ENCODE measurements around the gene KAT8.

Gene KAT8

GRCh38 chr16:31130336-31130891, 12.9 kb downstream of the KAT8 start:
- H3K9me3 ChIP-seq (ENCODE audit: control extremely low read depth in 1 of 5, control insufficient read depth in 4 of 5, insufficient read depth in 2 of 5, low read depth in 1 of 5, low read length in 4 of 5): no peaks in the 10 kb centered on the region
- peak overlapping the region in 1 of 2 experiments; percentile 25 for H3K27ac ChIP-seq (ENCODE audit: insufficient read depth in 1 of 2, low read depth in 1 of 2, low read length in 2 of 2, poor library complexity in 1 of 2, severe bottlenecking in 2 of 2)
- ChIA-PET POLR2A (interaction anchor here (2.8 to 3.1 kb wide), 2 partner anchors 12 to 13 kb away, joined by 18 to 22 read pairs; partner anchors contain the start of gene KAT8), CTCF (interaction anchor here (0.7 to 9.6 kb wide), 6 partner anchors 11 to 146 kb away, joined by 3 to 123 read pairs (median 5); partner anchors contain the start of genes FUS, HSD3B7, KAT8 and VKORC1)
- no peaks in the 10 kb centered on the region for H3K27me3 ChIP-seq (replicated peaks in 2 of 5; ENCODE audit: control insufficient read depth in 4 of 5, insufficient read depth in 5 of 5, low read length in 4 of 5)
- peaks cover 6 to 52% (median 49%) of the 10 kb centered on the region in 4 experiments for H3K4me1 ChIP-seq (ENCODE audit: control extremely low read depth in 1 of 4, control insufficient read depth in 4 of 4, insufficient read depth in 4 of 4, low read length in 3 of 4)
- 63% methylated on average over 8 of the region's 10 CpGs for WGBS (ENCODE audit: insufficient coverage)
- peak; percentile 54 to 83 (median 82) for DNase-seq
- H3K36me3 ChIP-seq (ENCODE audit: control insufficient read depth in 4 of 4, insufficient read depth in 4 of 4, low read length in 3 of 4): peaks cover 0 to 44% (median 20%) of the 10 kb centered on the region in 4 experiments
- no peak overlapping the region for H3K4me3 ChIP-seq (ENCODE audit: control insufficient read depth in 1 of 7, extremely low read depth in 1 of 7, insufficient read depth in 4 of 7, low read depth in 2 of 7, low read length in 6 of 7)

DNA sequence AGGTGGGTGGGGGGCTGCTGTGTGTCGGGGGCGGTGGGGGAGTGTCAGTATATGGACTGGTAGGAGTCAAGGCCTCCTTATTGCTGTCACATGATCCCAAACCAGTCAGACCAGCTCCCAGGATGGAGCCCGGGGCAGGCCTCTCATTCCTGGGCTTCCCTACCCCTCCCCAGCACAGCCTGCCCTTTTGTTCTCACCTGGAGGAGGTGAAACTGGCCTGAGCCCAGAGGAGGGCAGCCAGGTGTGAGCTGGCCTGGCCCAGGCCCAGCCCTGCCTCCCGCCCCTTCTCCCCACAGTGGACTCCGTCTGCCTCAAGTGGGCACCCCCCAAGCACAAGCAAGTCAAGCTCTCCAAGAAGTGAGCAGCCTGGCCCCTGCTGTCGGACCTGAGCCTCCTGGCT, 13.4 kb downstream of the KAT8 start:
- H3K4me1 ChIP-seq (ENCODE audit: control extremely low read depth in 1 of 4, control insufficient read depth in 4 of 4, insufficient read depth in 4 of 4, low read length in 3 of 4): peaks cover 6 to 47% (median 46%) of the 10 kb centered on the region in 4 experiments
- H3K36me3 ChIP-seq (ENCODE audit: control insufficient read depth in 4 of 4, insufficient read depth in 4 of 4, low read length in 3 of 4): peaks cover 0 to 44% (median 18%) of the 10 kb centered on the region in 4 experiments
- DNase-seq: no peak
- no peak overlapping the region for H3K4me3 ChIP-seq (ENCODE audit: control insufficient read depth in 1 of 7, extremely low read depth in 1 of 7, insufficient read depth in 4 of 7, low read depth in 2 of 7, low read length in 6 of 7)
- no peaks in the 10 kb centered on the region for H3K9me3 ChIP-seq (ENCODE audit: control extremely low read depth in 1 of 5, control insufficient read depth in 4 of 5, insufficient read depth in 2 of 5, low read depth in 1 of 5, low read length in 4 of 5)
- no peaks in the 10 kb centered on the region for H3K27me3 ChIP-seq (replicated peaks in 2 of 5; ENCODE audit: control insufficient read depth in 4 of 5, insufficient read depth in 5 of 5, low read length in 4 of 5)
- POLR2A ChIA-PET: interaction anchor here (1.6 to 3.1 kb wide), 3 partner anchors 12 to 13 kb away, joined by 4 to 22 read pairs (median 18); partner anchors contain the start of gene KAT8
- WGBS (ENCODE audit: insufficient coverage): 100% methylated on average over 3 of the region's 6 CpGs
- CTCF ChIA-PET: interaction anchor here (0.7 to 9.6 kb wide), 5 partner anchors 11 to 54 kb away, joined by 3 to 123 read pairs (median 3); partner anchors contain the start of genes FUS, KAT8 and VKORC1
- no peak overlapping the region for H3K27ac ChIP-seq (ENCODE audit: insufficient read depth in 1 of 2, low read depth in 1 of 2, low read length in 2 of 2, poor library complexity in 1 of 2, severe bottlenecking in 2 of 2)

GRCh38 chr16:31131416-31131815, 14.0 kb downstream of the KAT8 start:
- peaks cover 6 to 43% (median 41%) of the 10 kb centered on the region in 4 experiments for H3K4me1 ChIP-seq (ENCODE audit: control extremely low read depth in 1 of 4, control insufficient read depth in 4 of 4, insufficient read depth in 4 of 4, low read length in 3 of 4)
- CTCF ChIA-PET: interaction anchor here (0.8 to 9.6 kb wide), 4 partner anchors 8 to 55 kb away, joined by 3 to 123 read pairs (median 3); partner anchors contain the start of gene VKORC1

GRCh38 chr16:31131841-31132271, 14.4 kb downstream of the KAT8 start:
- Histone ChIP-seq H3K27ac (ENCODE audit: insufficient read depth in 1 of 2, low read depth in 1 of 2, low read length in 2 of 2, poor library complexity in 1 of 2, severe bottlenecking in 2 of 2) (no peak overlapping the region), H3K9me3 (ENCODE audit: control extremely low read depth in 1 of 5, control insufficient read depth in 4 of 5, insufficient read depth in 2 of 5, low read depth in 1 of 5, low read length in 4 of 5) (no peaks in the 10 kb centered on the region), H3K36me3 (ENCODE audit: control insufficient read depth in 4 of 4, insufficient read depth in 4 of 4, low read length in 3 of 4) (peaks cover 0 to 38% (median 18%) of the 10 kb centered on the region in 4 experiments), H3K27me3 (replicated peaks in 2 of 5; ENCODE audit: control insufficient read depth in 4 of 5, insufficient read depth in 5 of 5, low read length in 4 of 5) (no peaks in the 10 kb centered on the region), H3K4me3 (ENCODE audit: control insufficient read depth in 1 of 7, extremely low read depth in 1 of 7, insufficient read depth in 4 of 7, low read depth in 2 of 7, low read length in 6 of 7) (no peak overlapping the region), H3K4me1 (ENCODE audit: control extremely low read depth in 1 of 4, control insufficient read depth in 4 of 4, insufficient read depth in 4 of 4, low read length in 3 of 4) (peaks cover 6 to 38% (median 37%) of the 10 kb centered on the region in 4 experiments)
- CTCF ChIA-PET: interaction anchor here (0.8 to 9.6 kb wide), 3 partner anchors 9 to 37 kb away, joined by 3 to 123 read pairs (median 3); partner anchors contain the start of gene VKORC1
- DNase-seq: no peak
- POLR2A ChIA-PET: interaction anchor here (1.6 kb wide), 1 partner anchor 14 kb away, joined by 4 read pairs; the partner anchor contains the start of gene KAT8
- WGBS (ENCODE audit: insufficient coverage): 89% methylated on average over 5 of the region's 5 CpGs

More at GRCh38 chr16:31131416-31131815, 14.0 kb downstream of the KAT8 start:
- POLR2A ChIA-PET: interaction anchor here (1.6 kb wide), 1 partner anchor 14 kb away, joined by 4 read pairs; the partner anchor contains the start of gene KAT8
- no peak overlapping the region for H3K27ac ChIP-seq (ENCODE audit: insufficient read depth in 1 of 2, low read depth in 1 of 2, low read length in 2 of 2, poor library complexity in 1 of 2, severe bottlenecking in 2 of 2)
- no peaks in the 10 kb centered on the region for H3K9me3 ChIP-seq (ENCODE audit: control extremely low read depth in 1 of 5, control insufficient read depth in 4 of 5, insufficient read depth in 2 of 5, low read depth in 1 of 5, low read length in 4 of 5)
- peaks cover 0 to 41% (median 18%) of the 10 kb centered on the region in 4 experiments for H3K36me3 ChIP-seq (ENCODE audit: control insufficient read depth in 4 of 4, insufficient read depth in 4 of 4, low read length in 3 of 4)
- H3K27me3 ChIP-seq (replicated peaks in 2 of 5; ENCODE audit: control insufficient read depth in 4 of 5, insufficient read depth in 5 of 5, low read length in 4 of 5): no peaks in the 10 kb centered on the region
- no peak overlapping the region for H3K4me3 ChIP-seq (ENCODE audit: control insufficient read depth in 1 of 7, extremely low read depth in 1 of 7, insufficient read depth in 4 of 7, low read depth in 2 of 7, low read length in 6 of 7)
- DNase-seq: no peak
- WGBS (ENCODE audit: insufficient coverage): 97% methylated on average over 10 of the region's 11 CpGs

- CTCF ChIA-PET: interaction anchor here (0.6 to 9.6 kb wide), 5 partner anchors 9 to 38 kb away, joined by 3 to 123 read pairs (median 3); partner anchors contain the start of gene VKORC1
- peaks cover 0 to 32% (median 16%) of the 10 kb centered on the region in 4 experiments for H3K36me3 ChIP-seq (ENCODE audit: control insufficient read depth in 4 of 4, insufficient read depth in 4 of 4, low read length in 3 of 4)
- POLR2A ChIA-PET: interaction anchor here (1.6 kb wide), 1 partner anchor 15 kb away, joined by 4 read pairs; the partner anchor contains the start of gene KAT8
- no peak overlapping the region for H3K27ac ChIP-seq (ENCODE audit: insufficient read depth in 1 of 2, low read depth in 1 of 2, low read length in 2 of 2, poor library complexity in 1 of 2, severe bottlenecking in 2 of 2)
- no peaks in the 10 kb centered on the region for H3K27me3 ChIP-seq (replicated peaks in 2 of 5; ENCODE audit: control insufficient read depth in 4 of 5, insufficient read depth in 5 of 5, low read length in 4 of 5)
- H3K4me1 ChIP-seq (ENCODE audit: control extremely low read depth in 1 of 4, control insufficient read depth in 4 of 4, insufficient read depth in 4 of 4, low read length in 3 of 4): peaks cover 6 to 32% (median 31%) of the 10 kb centered on the region in 4 experiments
- 90% methylated on average over 14 of the region's 20 CpGs for WGBS (ENCODE audit: insufficient coverage)
- H3K4me3 ChIP-seq (ENCODE audit: control insufficient read depth in 1 of 7, extremely low read depth in 1 of 7, insufficient read depth in 4 of 7, low read depth in 2 of 7, low read length in 6 of 7): no peak overlapping the region
- no peaks in the 10 kb centered on the region for H3K9me3 ChIP-seq (ENCODE audit: control extremely low read depth in 1 of 5, control insufficient read depth in 4 of 5, insufficient read depth in 2 of 5, low read depth in 1 of 5, low read length in 4 of 5)
- no peak for DNase-seq
These were observed 15.0 kb downstream of the KAT8 start for GRCh38 chr16:31132303-31132979.

GRCh38 chr16:31133046-31133501, 15.6 kb downstream of the KAT8 start:
- H3K9me3 ChIP-seq (ENCODE audit: control extremely low read depth in 1 of 5, control insufficient read depth in 4 of 5, insufficient read depth in 2 of 5, low read depth in 1 of 5, low read length in 4 of 5): no peaks in the 10 kb centered on the region
- no peak for DNase-seq
- peaks cover 3 to 26% (median 25%) of the 10 kb centered on the region in 4 experiments for H3K4me1 ChIP-seq (ENCODE audit: control extremely low read depth in 1 of 4, control insufficient read depth in 4 of 4, insufficient read depth in 4 of 4, low read length in 3 of 4)
- peaks cover 0 to 27% (median 16%) of the 10 kb centered on the region in 4 experiments for H3K36me3 ChIP-seq (ENCODE audit: control insufficient read depth in 4 of 4, insufficient read depth in 4 of 4, low read length in 3 of 4)
- 98% methylated on average over 6 of the region's 6 CpGs for WGBS (ENCODE audit: insufficient coverage)
- no peak overlapping the region for H3K4me3 ChIP-seq (ENCODE audit: control insufficient read depth in 1 of 7, extremely low read depth in 1 of 7, insufficient read depth in 4 of 7, low read depth in 2 of 7, low read length in 6 of 7)
- no peak overlapping the region for H3K27ac ChIP-seq (ENCODE audit: insufficient read depth in 1 of 2, low read depth in 1 of 2, low read length in 2 of 2, poor library complexity in 1 of 2, severe bottlenecking in 2 of 2)
- CTCF ChIA-PET: interaction anchor here (0.6 to 9.6 kb wide), 4 partner anchors 10 to 223 kb away, joined by 3 to 123 read pairs (median 6); no protein-coding TSS in a partner anchor
- H3K27me3 ChIP-seq (replicated peaks in 2 of 5; ENCODE audit: control insufficient read depth in 4 of 5, insufficient read depth in 5 of 5, low read length in 4 of 5): no peaks in the 10 kb centered on the region
- POLR2A ChIA-PET: no interaction called here

All from common myeloid progenitor, CD34-positive (primary cell).